ENCODE results near the gene BFSP1. TPM values are rescaled to one million over a fixed set of nuclear protein-coding genes. Genes with fewer than 3 reads are reported as not detected.

Gene BFSP1
- polyA plus RNA-seq, 1 of the 3 experiments (the other 2 are of a cell fraction), result 7.1 TPM

DNA sequence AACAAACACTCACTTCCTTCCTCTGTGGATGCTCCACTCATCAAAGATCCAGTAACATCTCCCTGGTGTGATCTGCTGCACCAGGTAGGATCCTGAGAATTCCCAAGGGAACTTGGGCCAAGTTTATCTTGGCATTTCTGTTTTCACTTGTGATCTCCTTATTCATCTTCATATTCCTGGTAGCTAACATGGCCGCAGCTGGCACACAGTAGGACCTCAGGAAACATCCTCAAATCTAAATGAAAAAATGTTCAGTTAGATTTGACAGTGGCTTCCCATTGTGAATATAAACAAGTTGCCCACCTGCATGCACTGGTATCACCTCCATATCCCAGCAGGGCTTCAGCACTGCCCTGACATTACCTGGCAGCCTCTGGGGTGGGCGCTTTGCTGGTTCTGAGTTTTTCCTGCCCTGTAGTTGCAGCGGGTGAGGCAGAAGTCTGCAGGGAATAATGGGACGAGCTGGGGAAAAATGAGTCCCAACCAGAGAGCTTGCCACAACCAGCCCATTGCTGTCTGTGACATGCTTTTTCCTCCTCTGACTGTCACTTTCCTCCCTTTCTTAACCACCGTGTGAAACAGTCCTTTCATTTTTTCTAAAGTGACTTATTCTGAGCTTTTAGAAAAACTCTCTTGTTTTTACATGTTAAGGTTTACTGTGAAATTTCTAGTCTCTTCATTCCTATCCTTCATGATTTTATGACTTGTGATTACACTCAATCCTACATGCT, 29.3 kb upstream of the BFSP1 start:
- Histone ChIP-seq H4K20me1 (ENCODE audit: insufficient read depth) (no peaks in the 10 kb centered on the region), H2AFZ (ENCODE audit: low read depth) (no peak overlapping the region), H3K9me2 (no peaks in the 10 kb centered on the region), H3F3A (replicated peaks; ENCODE audit: insufficient read depth) (peaks cover 54% of the 10 kb centered on the region), H3K4me1 (ENCODE audit: control insufficient read depth in 1 of 2, insufficient read depth in 2 of 2, low read depth in 1 of 2, low read length in 1 of 2) (peaks cover 7 to 23% of the 10 kb centered on the region in 2 experiments; a peak in 3 of 4 replicates), H3K79me2 (ENCODE audit: insufficient read depth) (peaks cover 3% of the 10 kb centered on the region; the same call in 1 of the 2 replicates), H3K4me2 (no peak overlapping the region), H3K9me3 (no peaks in the 10 kb centered on the region), H3K9ac (no peak overlapping the region), H3K4me3 (ENCODE audit: low read depth in 2 of 2, low read length in 1 of 2) (no peak overlapping the region), H3K36me3 (replicated peaks in 1 of 2; ENCODE audit: control insufficient read depth in 1 of 2, insufficient read depth in 2 of 2, low read length in 1 of 2) (no peaks in the 10 kb centered on the region), H3K27ac (ENCODE audit: low read depth in 2 of 2, low read length in 1 of 2) (peak overlapping the region in 1 of 2 experiments; percentile 100; a peak in 2 of 4 replicates), H3K27me3 (ENCODE audit: insufficient read depth) (no peaks in the 10 kb centered on the region)
- TF ChIP-seq EZH2phosphoT487 (IDR thresholded peaks at IDR 0.05; ENCODE audit: borderline replicate concordance, low read depth), result no peak
- no peak for DNase-seq
- 88% methylated on average over 5 of the region's 5 CpGs for WGBS (ENCODE audit: low lambda C conversion rate)
- CTCF ChIA-PET, result interaction anchor here (0.6 to 1.2 kb wide), 3 partner anchors 24 to 530 kb away, joined by 3 to 7 read pairs (median 3); no protein-coding TSS in a partner anchor
- POLR2A ChIA-PET, result no interaction called here

DNA sequence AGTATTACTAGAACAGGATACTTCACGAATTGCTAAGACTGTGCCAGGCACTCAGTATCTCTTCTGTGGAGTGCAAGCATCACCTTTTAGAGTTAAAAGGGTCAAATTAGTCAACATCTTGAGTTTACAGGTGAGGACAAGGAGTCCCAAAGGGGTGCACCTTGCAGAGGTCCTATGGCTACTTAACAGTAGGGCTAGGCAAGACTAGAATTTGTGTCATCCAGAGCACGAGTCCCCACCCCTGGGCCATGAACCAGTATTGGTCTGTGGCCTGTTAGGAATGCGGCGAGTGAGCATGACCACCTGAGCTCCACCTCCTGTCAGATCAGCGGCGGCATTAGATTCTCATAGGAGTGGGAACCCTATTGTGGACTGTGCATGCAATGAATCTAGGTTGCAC, 28.2 kb upstream of the BFSP1 start:
- ChIA-PET POLR2A (no interaction called here), CTCF (interaction anchor here (0.7 to 1.2 kb wide), 3 partner anchors 8 to 23 kb away, joined by 3 to 4 read pairs (median 3); no protein-coding TSS in a partner anchor)
- Histone ChIP-seq H3K9me3 (no peaks in the 10 kb centered on the region), H2AFZ (ENCODE audit: low read depth) (no peak overlapping the region), H3K79me2 (ENCODE audit: insufficient read depth) (peaks cover 7% of the 10 kb centered on the region; the same call in 1 of the 2 replicates), H4K20me1 (ENCODE audit: insufficient read depth) (no peaks in the 10 kb centered on the region), H3K9ac (peak overlapping the region; percentile 83; the same call in 1 of the 2 replicates), H3K9me2 (no peaks in the 10 kb centered on the region), H3K36me3 (replicated peaks in 1 of 2; ENCODE audit: control insufficient read depth in 1 of 2, insufficient read depth in 2 of 2, low read length in 1 of 2) (no peaks in the 10 kb centered on the region), H3K4me3 (ENCODE audit: low read depth in 2 of 2, low read length in 1 of 2) (no peak overlapping the region), H3K4me1 (ENCODE audit: control insufficient read depth in 1 of 2, insufficient read depth in 2 of 2, low read depth in 1 of 2, low read length in 1 of 2) (peaks cover 7 to 16% of the 10 kb centered on the region in 2 experiments; a peak in 3 of 4 replicates), H3K27ac (ENCODE audit: low read depth in 2 of 2, low read length in 1 of 2) (peak overlapping the region; percentile 84 to 100; a peak in 3 of 4 replicates), H3K27me3 (ENCODE audit: insufficient read depth) (no peaks in the 10 kb centered on the region), H3K4me2 (peak overlapping the region; percentile 64), H3F3A (replicated peaks; ENCODE audit: insufficient read depth) (peaks cover 48% of the 10 kb centered on the region)
- TF ChIP-seq MEF2A (IDR thresholded peaks at IDR 0.05; ENCODE audit: borderline replicate concordance, low read depth), result no peak
- TF ChIP-seq, protein P1, sequence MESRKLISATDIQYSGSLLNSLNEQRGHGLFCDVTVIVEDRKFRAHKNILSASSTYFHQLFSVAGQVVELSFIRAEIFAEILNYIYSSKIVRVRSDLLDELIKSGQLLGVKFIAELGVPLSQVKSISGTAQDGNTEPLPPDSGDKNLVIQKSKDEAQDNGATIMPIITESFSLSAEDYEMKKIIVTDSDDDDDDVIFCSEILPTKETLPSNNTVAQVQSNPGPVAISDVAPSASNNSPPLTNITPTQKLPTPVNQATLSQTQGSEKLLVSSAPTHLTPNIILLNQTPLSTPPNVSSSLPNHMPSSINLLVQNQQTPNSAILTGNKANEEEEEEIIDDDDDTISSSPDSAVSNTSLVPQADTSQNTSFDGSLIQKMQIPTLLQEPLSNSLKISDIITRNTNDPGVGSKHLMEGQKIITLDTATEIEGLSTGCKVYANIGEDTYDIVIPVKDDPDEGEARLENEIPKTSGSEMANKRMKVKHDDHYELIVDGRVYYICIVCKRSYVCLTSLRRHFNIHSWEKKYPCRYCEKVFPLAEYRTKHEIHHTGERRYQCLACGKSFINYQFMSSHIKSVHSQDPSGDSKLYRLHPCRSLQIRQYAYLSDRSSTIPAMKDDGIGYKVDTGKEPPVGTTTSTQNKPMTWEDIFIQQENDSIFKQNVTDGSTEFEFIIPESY (IDR thresholded peaks at IDR 0.05; ENCODE audit: borderline replicate concordance, low read depth), result no peak
- TF ChIP-seq RFX5 (IDR thresholded peaks at IDR 0.05; ENCODE audit: low read length), result no peak
- no peak for TF ChIP-seq SMC3 (IDR thresholded peaks at IDR 0.05; ENCODE audit: low read depth, low read length)
- 96% methylated on average over 5 of the region's 6 CpGs for WGBS (ENCODE audit: low lambda C conversion rate)
- DNase-seq, result no peak

DNA sequence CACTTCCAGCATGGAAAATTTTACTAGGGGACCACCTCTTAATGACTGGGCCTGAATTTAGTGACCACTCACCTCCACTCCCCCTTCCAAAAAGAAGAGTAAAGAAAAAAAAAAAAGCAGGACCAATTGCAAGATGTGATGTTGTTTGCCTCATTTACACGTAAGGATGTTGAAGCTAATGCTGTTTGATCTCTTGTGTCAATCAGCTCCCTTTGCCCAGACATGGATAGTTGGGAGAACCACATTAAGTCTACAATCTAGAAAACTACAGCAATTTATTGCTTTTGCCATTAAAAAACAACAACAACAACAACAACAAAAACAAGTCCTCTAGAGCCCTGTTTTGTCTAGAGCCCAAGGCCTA, 27.7 kb upstream of the BFSP1 start:
- peaks cover 7 to 16% of the 10 kb centered on the region in 2 experiments; a peak in 3 of 4 replicates for H3K4me1 ChIP-seq (ENCODE audit: control insufficient read depth in 1 of 2, insufficient read depth in 2 of 2, low read depth in 1 of 2, low read length in 1 of 2)
- peak overlapping the region in 1 of 2 experiments; percentile 56; a peak in 1 of 4 replicates for H3K4me3 ChIP-seq (ENCODE audit: low read depth in 2 of 2, low read length in 1 of 2)
- peak overlapping the region; percentile 83 for H3K9ac ChIP-seq

More for the DNA sequence above, 27.7 kb upstream of the BFSP1 start:
- Histone ChIP-seq H3K9me2 (no peaks in the 10 kb centered on the region), H4K20me1 (ENCODE audit: insufficient read depth) (no peaks in the 10 kb centered on the region), H3K9me3 (no peaks in the 10 kb centered on the region), H3K4me2 (peak overlapping the region; percentile 64), H3K36me3 (replicated peaks in 1 of 2; ENCODE audit: control insufficient read depth in 1 of 2, insufficient read depth in 2 of 2, low read length in 1 of 2) (no peaks in the 10 kb centered on the region), H3F3A (replicated peaks; ENCODE audit: insufficient read depth) (peaks cover 45% of the 10 kb centered on the region), H3K27ac (ENCODE audit: low read depth in 2 of 2, low read length in 1 of 2) (peak overlapping the region; percentile 84 to 100), H2AFZ (ENCODE audit: low read depth) (no peak overlapping the region), H3K79me2 (ENCODE audit: insufficient read depth) (peaks cover 7% of the 10 kb centered on the region; the same call in 1 of the 2 replicates), H3K27me3 (ENCODE audit: insufficient read depth) (no peaks in the 10 kb centered on the region)
- CTCF ChIA-PET, result interaction anchor here (0.9 to 1.2 kb wide), 2 partner anchors 8 to 16 kb away, joined by 3 to 4 read pairs; no protein-coding TSS in a partner anchor
- POLR2A ChIA-PET, result no interaction called here
- DNase-seq, result no peak
- WGBS (ENCODE audit: low lambda C conversion rate), result 25% methylated on average over 1 of the region's 1 CpG
- TF ChIP-seq, protein P2, sequence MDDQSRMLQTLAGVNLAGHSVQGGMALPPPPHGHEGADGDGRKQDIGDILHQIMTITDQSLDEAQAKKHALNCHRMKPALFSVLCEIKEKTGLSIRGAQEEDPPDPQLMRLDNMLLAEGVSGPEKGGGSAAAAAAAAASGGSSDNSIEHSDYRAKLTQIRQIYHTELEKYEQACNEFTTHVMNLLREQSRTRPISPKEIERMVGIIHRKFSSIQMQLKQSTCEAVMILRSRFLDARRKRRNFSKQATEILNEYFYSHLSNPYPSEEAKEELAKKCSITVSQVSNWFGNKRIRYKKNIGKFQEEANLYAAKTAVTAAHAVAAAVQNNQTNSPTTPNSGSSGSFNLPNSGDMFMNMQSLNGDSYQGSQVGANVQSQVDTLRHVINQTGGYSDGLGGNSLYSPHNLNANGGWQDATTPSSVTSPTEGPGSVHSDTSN (IDR thresholded peaks at IDR 0.05), result peak; percentile 34; the same call in 1 of the 2 replicates
- TF ChIP-seq, protein P3, sequence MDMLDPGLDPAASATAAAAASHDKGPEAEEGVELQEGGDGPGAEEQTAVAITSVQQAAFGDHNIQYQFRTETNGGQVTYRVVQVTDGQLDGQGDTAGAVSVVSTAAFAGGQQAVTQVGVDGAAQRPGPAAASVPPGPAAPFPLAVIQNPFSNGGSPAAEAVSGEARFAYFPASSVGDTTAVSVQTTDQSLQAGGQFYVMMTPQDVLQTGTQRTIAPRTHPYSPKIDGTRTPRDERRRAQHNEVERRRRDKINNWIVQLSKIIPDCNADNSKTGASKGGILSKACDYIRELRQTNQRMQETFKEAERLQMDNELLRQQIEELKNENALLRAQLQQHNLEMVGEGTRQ (IDR thresholded peaks at IDR 0.05; ENCODE audit: borderline replicate concordance, low read depth, low read length), result no peak

All from SK-N-SH (cell line).